OCI-LY7 (cell line): Measurements from ENCODE around the gene SLN.

Experiments used
- CTCF ChIP-seq: fragments of 200-600 bp; sonication (generic); conservative IDR thresholded peaks from 2 replicates; pipeline ENCODE4 v1.5.1; 2014; ENCODE audit warnings: mild to moderate bottlenecking, antibody characterized with exemption, low read length, moderate library complexity, mixed read lengths
- EZH2phosphoT487 ChIP-seq: fragments of 200-600 bp; sonication (generic); IDR thresholded peaks from 2 replicates; pipeline ENCODE4 v1.6.1; 2018; ENCODE audit warnings: low read depth, borderline replicate concordance, mild to moderate bottlenecking, mixed run types, antibody characterized with exemption, low read length, moderate library complexity, mixed read lengths

DNA sequence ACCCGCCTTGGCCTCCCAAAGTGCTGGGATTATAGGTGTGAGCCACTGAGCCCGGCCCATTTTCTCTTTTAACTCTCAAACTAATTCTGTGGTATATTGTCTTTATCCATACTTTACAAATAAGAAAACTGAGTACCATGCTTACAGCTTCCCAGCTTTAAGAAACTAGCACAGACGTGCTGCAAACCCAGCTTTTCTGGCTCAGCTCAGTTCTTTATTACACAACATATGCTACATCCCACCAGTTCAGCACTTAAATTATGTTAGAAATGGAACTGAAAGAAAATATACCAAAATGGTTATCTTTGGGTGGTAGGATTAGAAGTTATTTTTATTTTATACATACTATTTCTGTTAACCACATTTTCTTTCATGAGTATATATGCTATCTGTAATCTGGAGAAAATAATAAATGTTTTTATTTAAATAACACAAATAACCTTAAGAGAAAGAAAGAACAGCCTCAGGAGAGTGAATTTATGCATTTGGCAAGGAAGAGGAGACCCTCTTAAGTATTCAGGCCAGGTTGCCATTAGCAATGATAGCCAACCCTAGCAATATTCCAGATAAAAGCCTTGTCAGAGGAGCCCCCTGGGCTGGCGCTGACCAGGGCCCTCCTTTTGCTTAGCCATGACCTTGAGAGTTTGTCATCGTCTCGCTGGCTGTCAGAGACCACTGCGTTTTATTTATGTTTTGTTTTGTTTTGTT is 33.8 kb downstream of the SLN start:
- TF ChIP-seq CTCF (no peak), EZH2phosphoT487 (no peak)
